GM19328 (cell line): ENCODE results near the gene CENPX.

Experiments used
- ATAC-seq: cut with Tn5 transposase; IDR thresholded peaks from one replicate; pipeline ENCODE4 v1.9.1; 2021; ENCODE audit warnings: mild to moderate bottlenecking, moderate library complexity; ENCODE audit not compliant: unreplicated experiment

Gene CENPX

GRCh38 chr17:82013772-82014321, 8.8 kb downstream of the CENPX start:
- no peak for ATAC-seq

- ATAC-seq: no peak
These were observed 9.3 kb downstream of the CENPX start for GRCh38 chr17:82013341-82013740.

- ATAC-seq: no peak
These were observed 9.9 kb downstream of the CENPX start for GRCh38 chr17:82012640-82013295.

- ATAC-seq: no peak
These were observed 10.4 kb downstream of the CENPX start for GRCh38 chr17:82012261-82012639.

GRCh38 chr17:82011617-82012187, 11.0 kb downstream of the CENPX start:
- no peak for ATAC-seq

GRCh38 chr17:82010575-82011525, 11.8 kb downstream of the CENPX start:
- no peak for ATAC-seq

- ATAC-seq: no peak
These were observed 13.3 kb downstream of the CENPX start for GRCh38 chr17:82009413-82009812.

- no peak for ATAC-seq
These were observed 13.7 kb downstream of the CENPX start for GRCh38 chr17:82008941-82009405.

- no peak for ATAC-seq
These were observed 14.3 kb downstream of the CENPX start for GRCh38 chr17:82008258-82008940.

GRCh38 chr17:82007495-82008257, 15.0 kb downstream of the CENPX start:
- no peak for ATAC-seq

- ATAC-seq: no peak
These were observed 15.5 kb downstream of the CENPX start for GRCh38 chr17:82007228-82007494.

- ATAC-seq: no peak
These were observed 16.0 kb downstream of the CENPX start for GRCh38 chr17:82006468-82007227.

GRCh38 chr17:82005701-82006348, 16.9 kb downstream of the CENPX start:
- no peak for ATAC-seq

- ATAC-seq: no peak
These were observed 17.9 kb downstream of the CENPX start for GRCh38 chr17:82004517-82005455.

- ATAC-seq: no peak
These were observed 19.0 kb downstream of the CENPX start for GRCh38 chr17:82003411-82004381.

GRCh38 chr17:82001571-82002056, 21.1 kb downstream of the CENPX start:
- no peak for ATAC-seq
